Stimulated activated CD8-positive, alpha-beta memory T cell treated with anti-CD3 and anti-CD28 coated beads, Interleukin-15, amount 100 ng/mL, for 48 hours (primary cell): ENCODE results near the gene SP2.

ENCODE experiments used
- DNase-seq, 2 donors: peaks; one replicate each; pipeline ENCODE4 v3.0.0-alpha.2; 2020; ENCODE audit warnings: low read depth in 2 of 2

The SP2 gene

GRCh38 chr17:47895856-47896671 lies at the start of gene SP2:
SP2 (plus strand) TSS chr17:47896236; CDS start chr17:47896287, 51 bp downstream.
- DNase-seq = peak; percentile 98 to 99

GRCh38 chr17:47846716-47847340 lies 49.2 kb upstream of the SP2 start:
- DNase-seq = no peak

GRCh38 chr17:47847341-47848197 lies 48.5 kb upstream of the SP2 start:
- DNase-seq = no peak

GRCh38 chr17:47848198-47848513 lies 47.9 kb upstream of the SP2 start:
- DNase-seq = no peak

- DNase-seq = no peak
Measured at GRCh38 chr17:47850373-47850691, 45.7 kb upstream of the SP2 start.

GRCh38 chr17:47850692-47851573 lies 45.1 kb upstream of the SP2 start, which contains the start of gene SP6:
SP6 (minus strand) TSS chr17:47851163; CDS start chr17:47848429, 2,734 bp downstream.
- DNase-seq = peak; percentile 63 to 66

- DNase-seq = no peak
Measured at GRCh38 chr17:47851764-47852112, 44.3 kb upstream of the SP2 start.

GRCh38 chr17:47852113-47852949 lies 43.7 kb upstream of the SP2 start:
- no peak for DNase-seq

- DNase-seq = no peak
Measured at GRCh38 chr17:47853616-47854015, 42.4 kb upstream of the SP2 start.

GRCh38 chr17:47855737-47856136 lies 40.3 kb upstream of the SP2 start:
- DNase-seq = no peak

- DNase-seq = no peak
Measured at GRCh38 chr17:47856830-47857229, 39.2 kb upstream of the SP2 start.

- DNase-seq = no peak
Measured at GRCh38 chr17:47857551-47858455, 38.2 kb upstream of the SP2 start.

GRCh38 chr17:47860386-47860785 lies 35.6 kb upstream of the SP2 start:
- DNase-seq = no peak

GRCh38 chr17:47862621-47863440 lies 33.2 kb upstream of the SP2 start:
- no peak for DNase-seq

GRCh38 chr17:47864791-47865216 lies 31.2 kb upstream of the SP2 start:
- DNase-seq = no peak

GRCh38 chr17:47866941-47867340 lies 29.1 kb upstream of the SP2 start:
- no peak for DNase-seq

GRCh38 chr17:47867813-47868533 lies 28.1 kb upstream of the SP2 start:
- DNase-seq = no peak

GRCh38 chr17:47869114-47869513 lies 26.9 kb upstream of the SP2 start:
- no peak for DNase-seq
